PC-3 (cell line): ENCODE measurements around the gene CBX1. TPM values are rescaled to one million over a fixed set of nuclear protein-coding genes. Genes with fewer than 3 reads are reported as not detected.

ENCODE experiments used
- ATAC-seq: fragments of 200-7000 bp; cut with Tn5 transposase; 2 replicates; pipeline ENCODE4 v1.9.1; 2020; ENCODE audit warnings: mild to moderate bottlenecking, moderate library complexity
- BruUV-seq: library from RNA; stranded (reverse); fragments of 400-500 nt; replicated peaks from 2 replicates; lab custom pipeline; 2021; lab: Mats Ljungman, UMichigan
- CTCF ChIA-PET: fragments of 300-600 bp; sonication (Branson Sonifier 250); formaldehyde crosslinking; loops from one replicate; lab custom pipeline; 2022; ENCODE audit warnings: antibody characterized with exemption; lab: Charles Lee
- POLR2A ChIA-PET: fragments of 300-600 bp; sonication (Branson Sonifier 250); formaldehyde crosslinking; loops from one replicate; lab custom pipeline; 2022; ENCODE audit warnings: antibody characterized with exemption; ENCODE audit not compliant: unreplicated experiment; lab: Charles Lee
- DNase-seq: peaks from one replicate; pipeline ENCODE4 v3.0.0-alpha.2; 2015
- H2AFZ ChIP-seq: fragments of 300-600 bp; sonication (generic); 2 replicates; pipeline ENCODE4 v1.6.0; 2016; ENCODE audit warnings: antibody characterized with exemption, low read length
- H3F3A ChIP-seq: fragments of 300-600 bp; sonication (generic); one replicate; pipeline ENCODE4 v1.6.0; 2017; ENCODE audit warnings: antibody characterized with exemption, low read length, control low read depth, mild to moderate bottlenecking; ENCODE audit not compliant: unreplicated experiment
- H3K27ac ChIP-seq: fragments of 300-600 bp; sonication (generic); 2 replicates; pipeline ENCODE4 v1.5.1; 2016; ENCODE audit warnings: mild to moderate bottlenecking, low read length
- H3K27me3 ChIP-seq: fragments of 300-600 bp; sonication (generic); 2 replicates; pipeline ENCODE4 v1.6.1; 2016; ENCODE audit warnings: low read length, mixed read lengths
- H3K36me3 ChIP-seq: fragments of 300-600 bp; sonication (generic); 2 replicates; pipeline ENCODE4 v1.6.1; 2016; ENCODE audit warnings: low read depth, mixed run types, low read length, mixed read lengths
- H3K4me1 ChIP-seq: fragments of 300-600 bp; sonication (generic); 2 replicates; pipeline ENCODE4 v1.5.1; 2016; ENCODE audit warnings: low read length; ENCODE audit not compliant: insufficient read depth
- H3K4me2 ChIP-seq: fragments of 300-600 bp; sonication (generic); 2 replicates; pipeline ENCODE4 v1.6.0; 2016; ENCODE audit warnings: low read length
- H3K4me3 ChIP-seq: fragments of 300-600 bp; sonication (generic); 2 replicates; pipeline ENCODE4 v1.5.1; 2016; ENCODE audit warnings: mild to moderate bottlenecking, low read length, mixed read lengths
- H3K79me2 ChIP-seq: fragments of 300-600 bp; sonication (generic); 2 replicates; pipeline ENCODE4 v1.6.1; 2017; ENCODE audit warnings: low read length, mixed read lengths
- H3K9ac ChIP-seq: fragments of 300-600 bp; sonication (generic); 2 replicates; pipeline ENCODE4 v1.6.0; 2016; ENCODE audit warnings: mild to moderate bottlenecking, low read length
- H3K9me2 ChIP-seq: fragments of 300-600 bp; sonication (generic); replicated peaks from 2 replicates; pipeline ENCODE4 v1.6.1; 2016; ENCODE audit warnings: mixed run types, low read length, mixed read lengths
- H3K9me3 ChIP-seq: fragments of 300-600 bp; sonication (generic); 2 replicates; pipeline ENCODE4 v1.6.1; 2016; ENCODE audit warnings: low read length, mixed read lengths
- H4K20me1 ChIP-seq: fragments of 300-600 bp; sonication (generic); 2 replicates; pipeline ENCODE4 v1.6.1; 2016; ENCODE audit warnings: low read length, mixed read lengths
- EZH2 ChIP-seq: fragments of 300-600 bp; sonication (generic); IDR thresholded peaks from one replicate; pipeline ENCODE4 v1.6.1; 2017; ENCODE audit warnings: antibody characterized with exemption, mild to moderate bottlenecking, low read length; ENCODE audit not compliant: unreplicated experiment
- EZH2phosphoT487 ChIP-seq: fragments of 300-600 bp; sonication (generic); IDR thresholded peaks from 2 replicates; pipeline ENCODE4 v1.6.1; 2018; ENCODE audit warnings: mild to moderate bottlenecking, antibody characterized with exemption, low read length, borderline replicate concordance
- intact Hi-C: fragments of 100-400 bp; cut with micrococcal nuclease; formaldehyde crosslinking; loops from 2 replicates; pipeline ENCODE4 v1.9.0; 2023
- total RNA-seq: library from RNA; depleted of rRNA; stranded (reverse); fragments of >200 nt; gene quantifications from 2 replicates; pipeline ENCODE4 v1.2.3, GENCODE V29; 2014
- TF ChIP-seq, protein P1 (sequence below): fragments of 300-600 bp; sonication (generic); conservative IDR thresholded peaks from 2 replicates; pipeline ENCODE4 v1.5.1; 2017; ENCODE audit warnings: antibody characterized with exemption, low read depth, mild to moderate bottlenecking, low read length

CBX1 gene
- total RNA-seq, 1 experiment from 2014 or later = 119 TPM

DNA sequence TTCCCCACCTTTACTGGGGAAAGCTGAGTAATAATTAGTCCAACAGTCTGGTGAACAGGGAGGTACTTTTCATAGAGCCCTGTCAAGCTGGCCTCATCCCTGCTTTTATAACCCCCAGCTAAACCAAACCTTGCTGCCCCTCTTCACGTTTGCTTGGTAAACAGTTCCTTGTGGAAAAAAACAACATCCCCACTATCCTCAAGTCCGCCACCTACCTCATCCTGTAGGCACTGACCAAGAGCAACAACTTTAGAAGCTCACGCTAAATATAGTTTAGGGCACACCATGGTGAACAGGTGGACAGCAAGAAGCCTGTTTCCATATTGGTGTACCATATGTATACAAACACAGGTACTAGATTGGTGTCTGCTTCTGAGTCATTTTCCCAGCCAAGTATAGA, 36.6 kb downstream of the CBX1 start:
- Histone ChIP-seq H3K4me1 (peaks cover 5% of the 10 kb centered on the region; the same call in 1 of the 2 replicates), H3F3A (peaks cover 7% of the 10 kb centered on the region), H3K79me2 (no peaks in the 10 kb centered on the region), H3K4me3 (no peak overlapping the region), H3K9me2 (no peaks in the 10 kb centered on the region), H3K36me3 (peaks cover 69% of the 10 kb centered on the region), H3K27ac (no peak overlapping the region), H3K9ac (no peak overlapping the region), H2AFZ (no peak overlapping the region), H3K4me2 (no peak overlapping the region), H3K9me3 (no peaks in the 10 kb centered on the region), H4K20me1 (0 out of 2 replicates have a peak, but pooled peaks cover 3% of the 10 kb centered on the region), H3K27me3 (no peaks in the 10 kb centered on the region)
- ATAC-seq (no peak), DNase-seq (no peak)
- TF ChIP-seq EZH2 (no peak), EZH2phosphoT487 (no peak)
- TF ChIP-seq, protein P1, sequence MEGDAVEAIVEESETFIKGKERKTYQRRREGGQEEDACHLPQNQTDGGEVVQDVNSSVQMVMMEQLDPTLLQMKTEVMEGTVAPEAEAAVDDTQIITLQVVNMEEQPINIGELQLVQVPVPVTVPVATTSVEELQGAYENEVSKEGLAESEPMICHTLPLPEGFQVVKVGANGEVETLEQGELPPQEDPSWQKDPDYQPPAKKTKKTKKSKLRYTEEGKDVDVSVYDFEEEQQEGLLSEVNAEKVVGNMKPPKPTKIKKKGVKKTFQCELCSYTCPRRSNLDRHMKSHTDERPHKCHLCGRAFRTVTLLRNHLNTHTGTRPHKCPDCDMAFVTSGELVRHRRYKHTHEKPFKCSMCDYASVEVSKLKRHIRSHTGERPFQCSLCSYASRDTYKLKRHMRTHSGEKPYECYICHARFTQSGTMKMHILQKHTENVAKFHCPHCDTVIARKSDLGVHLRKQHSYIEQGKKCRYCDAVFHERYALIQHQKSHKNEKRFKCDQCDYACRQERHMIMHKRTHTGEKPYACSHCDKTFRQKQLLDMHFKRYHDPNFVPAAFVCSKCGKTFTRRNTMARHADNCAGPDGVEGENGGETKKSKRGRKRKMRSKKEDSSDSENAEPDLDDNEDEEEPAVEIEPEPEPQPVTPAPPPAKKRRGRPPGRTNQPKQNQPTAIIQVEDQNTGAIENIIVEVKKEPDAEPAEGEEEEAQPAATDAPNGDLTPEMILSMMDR = no peak
- POLR2A ChIA-PET = no interaction called here
- CTCF ChIA-PET = interaction anchor here (0.7 kb wide), 1 partner anchor 19 kb away, joined by 3 read pairs; no protein-coding TSS in a partner anchor
- BruUV-seq = no TSS peak
- intact Hi-C loops = no loop called here

DNA sequence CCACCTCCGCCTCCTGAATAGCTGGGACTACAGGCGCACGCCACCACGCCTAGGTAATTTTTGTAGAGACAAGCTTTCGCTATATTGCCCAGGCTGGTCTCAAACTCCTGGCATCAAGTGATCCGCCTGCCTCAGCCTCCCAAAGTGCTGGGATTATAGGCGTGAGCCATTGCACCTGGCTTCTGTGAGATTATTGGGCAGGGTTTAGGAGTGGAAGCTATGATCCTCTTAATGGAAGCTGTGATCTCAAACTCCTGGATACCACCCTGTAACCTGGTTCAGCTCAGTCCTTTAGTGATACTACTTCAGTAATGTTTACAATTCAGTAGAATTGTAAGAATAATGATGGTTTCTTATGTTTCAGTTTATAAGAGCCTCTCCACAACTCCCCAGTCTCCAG, 39.0 kb downstream of the CBX1 start:
- Histone ChIP-seq H3K9ac (no peak overlapping the region), H2AFZ (no peak overlapping the region), H4K20me1 (0 out of 2 replicates have a peak, but pooled peaks cover 3% of the 10 kb centered on the region), H3F3A (peaks cover 7% of the 10 kb centered on the region), H3K27me3 (no peaks in the 10 kb centered on the region), H3K36me3 (peaks cover 80% of the 10 kb centered on the region), H3K79me2 (no peaks in the 10 kb centered on the region), H3K9me2 (no peaks in the 10 kb centered on the region), H3K4me1 (no peaks in the 10 kb centered on the region), H3K4me2 (no peak overlapping the region), H3K9me3 (no peaks in the 10 kb centered on the region), H3K4me3 (no peak overlapping the region), H3K27ac (no peak overlapping the region)
- no peak for ATAC-seq
- intact Hi-C loops = no loop called here
- ChIA-PET POLR2A (no interaction called here), CTCF (interaction anchor here (1.2 kb wide), 1 partner anchor 17 kb away, joined by 8 read pairs; no protein-coding TSS in a partner anchor)
- no TSS peak for BruUV-seq
- no peak for DNase-seq
- TF ChIP-seq EZH2 = no peak
- TF ChIP-seq, protein P1 = no peak
- TF ChIP-seq EZH2phosphoT487 = no peak

DNA sequence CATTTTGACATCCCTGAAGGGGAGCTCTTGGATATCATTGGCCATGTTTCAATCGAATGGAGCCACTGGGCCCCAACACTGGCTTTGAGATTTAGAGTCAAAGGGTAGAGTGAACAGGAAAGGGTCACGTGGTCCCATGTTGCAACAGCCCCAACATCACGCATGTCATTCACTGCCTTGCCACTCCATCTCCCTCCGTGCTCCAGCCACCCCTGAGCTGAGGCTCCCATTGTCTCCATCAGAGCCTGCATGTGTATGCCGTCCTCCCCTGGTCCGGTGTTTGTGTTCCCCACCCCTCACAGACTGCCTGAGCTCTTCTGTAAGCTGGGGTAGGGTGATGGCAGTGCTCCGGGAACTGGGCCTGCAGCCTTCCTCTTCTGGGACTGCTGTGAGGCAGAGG, 41.0 kb downstream of the CBX1 start:
- Histone ChIP-seq H3F3A (peaks cover 7% of the 10 kb centered on the region), H3K4me2 (no peak overlapping the region), H3K4me3 (no peak overlapping the region), H3K27me3 (no peaks in the 10 kb centered on the region), H3K4me1 (no peaks in the 10 kb centered on the region), H3K36me3 (peaks cover 81% of the 10 kb centered on the region), H3K9ac (no peak overlapping the region), H3K79me2 (peaks cover 13% of the 10 kb centered on the region), H3K27ac (no peak overlapping the region), H3K9me3 (no peaks in the 10 kb centered on the region), H2AFZ (no peak overlapping the region), H3K9me2 (no peaks in the 10 kb centered on the region), H4K20me1 (peaks cover 15% of the 10 kb centered on the region; the same call in 1 of the 2 replicates)
- intact Hi-C loops = no loop called here
- TF ChIP-seq, protein P1 = no peak
- TF ChIP-seq EZH2phosphoT487 (no peak), EZH2 (no peak)
- no TSS peak for BruUV-seq
- ATAC-seq = no peak
- no peak for DNase-seq
- CTCF ChIA-PET = no interaction called here
- POLR2A ChIA-PET = no interaction called here
